ENCODE measurements around the gene BCKDHA. TPM values are rescaled to one million over a fixed set of nuclear protein-coding genes. Genes with fewer than 3 reads are reported as not detected.

Gene BCKDHA
- total RNA-seq, 1 donor from 2014 or later, result 11.7 TPM

DNA sequence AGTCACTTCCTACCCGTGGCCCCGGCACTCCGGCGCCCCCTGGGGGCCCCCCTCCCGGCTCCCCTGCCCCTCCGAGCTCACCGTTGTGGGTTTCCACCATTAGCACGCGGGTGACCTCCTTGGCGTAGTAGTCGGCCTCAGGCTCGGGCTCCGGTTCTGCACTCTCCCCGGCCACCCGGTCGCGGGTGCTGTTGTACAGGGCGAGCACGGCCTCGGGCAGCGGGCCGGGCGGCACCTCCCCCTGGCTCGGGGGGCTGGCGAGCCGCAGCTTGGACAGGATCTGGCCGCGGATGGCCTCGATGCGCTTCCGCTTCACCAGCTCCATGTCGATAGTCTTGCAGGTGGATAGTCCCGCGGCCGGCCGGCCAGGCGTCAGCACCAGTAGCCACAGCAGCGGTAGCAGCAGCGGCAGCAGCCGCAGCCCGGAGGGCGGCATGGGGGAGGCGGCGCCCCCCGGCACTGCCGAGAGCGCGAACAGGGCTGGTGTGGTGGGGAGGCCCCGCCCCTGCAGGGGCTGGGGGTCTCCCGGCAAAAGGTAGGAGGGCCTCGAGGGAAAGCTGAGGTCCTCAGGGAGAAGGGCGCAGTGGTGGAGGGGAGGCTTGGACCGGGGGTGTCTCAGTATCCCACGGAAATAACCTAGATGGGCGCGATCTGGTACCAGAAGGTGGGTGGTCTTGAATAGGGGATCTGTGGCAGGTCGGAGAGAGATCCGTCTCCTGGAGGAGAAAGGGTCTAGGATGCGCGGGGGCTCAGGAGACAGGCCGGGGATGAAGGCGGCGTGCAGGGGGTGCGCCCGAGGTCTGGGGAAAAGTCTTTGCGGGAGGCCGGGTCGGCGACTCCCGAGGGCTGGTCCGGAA, 44.8 kb upstream of the BCKDHA start:
- no peak overlapping the region for H3K27ac Mint-ChIP-seq
- peaks cover 5% of the 10 kb centered on the region for H3K36me3 Mint-ChIP-seq
- peaks cover 59% of the 10 kb centered on the region for H3K27me3 Mint-ChIP-seq
- peaks cover 20% of the 10 kb centered on the region for H3K4me1 Mint-ChIP-seq (ENCODE audit: unreplicated experiment)
- H3K9me3 Mint-ChIP-seq, result no peaks in the 10 kb centered on the region
- TF ChIP-seq, protein P1, sequence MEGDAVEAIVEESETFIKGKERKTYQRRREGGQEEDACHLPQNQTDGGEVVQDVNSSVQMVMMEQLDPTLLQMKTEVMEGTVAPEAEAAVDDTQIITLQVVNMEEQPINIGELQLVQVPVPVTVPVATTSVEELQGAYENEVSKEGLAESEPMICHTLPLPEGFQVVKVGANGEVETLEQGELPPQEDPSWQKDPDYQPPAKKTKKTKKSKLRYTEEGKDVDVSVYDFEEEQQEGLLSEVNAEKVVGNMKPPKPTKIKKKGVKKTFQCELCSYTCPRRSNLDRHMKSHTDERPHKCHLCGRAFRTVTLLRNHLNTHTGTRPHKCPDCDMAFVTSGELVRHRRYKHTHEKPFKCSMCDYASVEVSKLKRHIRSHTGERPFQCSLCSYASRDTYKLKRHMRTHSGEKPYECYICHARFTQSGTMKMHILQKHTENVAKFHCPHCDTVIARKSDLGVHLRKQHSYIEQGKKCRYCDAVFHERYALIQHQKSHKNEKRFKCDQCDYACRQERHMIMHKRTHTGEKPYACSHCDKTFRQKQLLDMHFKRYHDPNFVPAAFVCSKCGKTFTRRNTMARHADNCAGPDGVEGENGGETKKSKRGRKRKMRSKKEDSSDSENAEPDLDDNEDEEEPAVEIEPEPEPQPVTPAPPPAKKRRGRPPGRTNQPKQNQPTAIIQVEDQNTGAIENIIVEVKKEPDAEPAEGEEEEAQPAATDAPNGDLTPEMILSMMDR (conservative IDR thresholded peaks at IDR 0.05), result peak; percentile 33
- DNase-seq (ENCODE audit: extremely low spot score, unreplicated experiment), result peak; percentile 76
- H3K4me3 Mint-ChIP-seq, result peak overlapping the region; percentile 90

DNA sequence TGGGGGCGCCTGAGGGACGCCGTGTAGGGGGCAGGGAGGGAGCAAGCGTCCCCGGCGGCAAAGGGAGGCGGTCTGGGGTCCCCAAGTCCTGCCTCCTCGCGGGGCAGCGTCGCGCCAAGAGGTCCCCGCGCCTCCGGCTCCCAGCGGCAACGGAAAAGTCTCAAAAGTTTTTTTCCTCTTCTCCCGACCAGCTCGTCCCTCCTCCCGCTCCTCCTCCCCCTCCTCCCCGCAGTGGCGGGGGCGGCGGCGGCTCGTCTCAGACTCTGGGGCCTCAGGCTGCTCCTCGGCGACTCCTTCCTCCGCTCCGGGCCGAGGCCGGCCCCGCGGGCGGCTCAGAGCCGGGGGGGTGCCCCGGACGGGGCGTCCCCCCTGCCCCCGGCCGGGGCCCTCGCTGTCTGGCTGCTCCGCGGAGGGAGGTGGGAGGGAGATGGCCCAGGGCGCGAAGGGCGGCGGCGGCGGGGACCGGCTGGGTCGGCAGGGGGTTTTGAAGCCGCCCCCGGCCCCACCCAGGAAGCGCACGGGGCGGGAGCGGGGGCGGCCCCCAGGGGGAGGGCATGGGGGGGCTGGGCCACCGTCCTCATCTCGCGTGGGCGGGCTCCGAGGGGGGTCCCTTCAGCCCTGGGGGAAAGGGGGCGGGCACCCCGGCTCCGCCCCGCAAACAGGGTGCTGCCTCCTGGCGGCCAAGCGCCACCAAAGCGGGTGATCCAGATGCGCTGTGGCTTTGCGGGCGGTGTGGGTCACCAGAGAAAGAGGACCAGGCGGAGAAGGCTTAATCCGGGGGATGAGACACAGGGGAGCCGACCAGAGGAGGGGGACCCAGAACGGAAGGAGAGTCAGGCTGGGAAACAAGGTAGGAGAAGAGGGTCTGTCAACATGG, 43.9 kb upstream of the BCKDHA start, which contains the start of gene TGFB1:
TGFB1 (minus strand) TSS at position 457 of the 877 bp plus-strand sequence. CDS start 878 bp downstream, outside the sequence.
- peak within 1 kb of the TSS; percentile 90 for H3K4me3 Mint-ChIP-seq
- no peaks in the 10 kb centered on the region for H3K9me3 Mint-ChIP-seq
- TF ChIP-seq, protein P1 (conservative IDR thresholded peaks at IDR 0.05), result peak; percentile 93
- H3K36me3 Mint-ChIP-seq, result peaks cover 5% of the 10 kb centered on the region
- H3K4me1 Mint-ChIP-seq (ENCODE audit: unreplicated experiment), result peaks cover 20% of the 10 kb centered on the region
- peaks cover 55% of the 10 kb centered on the region for H3K27me3 Mint-ChIP-seq
- H3K27ac Mint-ChIP-seq, result no peak within 1 kb of the TSS
- peak; percentile 80 for DNase-seq (ENCODE audit: extremely low spot score, unreplicated experiment)

DNA sequence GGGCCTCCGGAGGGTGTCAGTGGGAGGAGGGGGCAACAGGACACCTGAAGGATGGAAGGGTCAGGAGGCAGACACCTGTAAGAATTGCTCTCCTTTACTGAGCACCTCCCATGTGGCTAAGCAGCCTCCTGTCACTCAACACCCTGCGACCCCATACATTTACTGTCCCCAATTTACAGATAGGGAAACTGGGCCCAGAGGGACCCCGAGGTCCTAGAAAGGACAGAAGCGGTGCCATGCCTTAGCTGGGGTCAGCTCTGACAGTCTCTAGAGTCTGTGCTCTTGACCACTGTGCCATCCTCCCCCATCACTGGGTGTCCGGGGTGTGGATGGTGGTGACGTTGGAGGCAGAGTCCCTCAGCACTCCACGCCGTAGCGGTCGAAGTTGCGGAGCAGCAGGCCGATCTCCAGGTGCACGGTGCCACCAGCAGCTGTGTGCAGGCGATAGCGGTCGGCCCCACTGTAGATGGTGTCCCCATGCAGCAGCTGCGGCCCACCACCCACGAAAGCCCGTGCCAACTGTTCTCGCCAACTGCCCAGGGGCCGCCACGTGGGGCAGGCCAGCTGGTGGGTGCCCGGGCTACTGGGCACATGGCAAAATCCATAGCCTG, 43.2 kb upstream of the BCKDHA start:
- H3K27me3 Mint-ChIP-seq, result peaks cover 48% of the 10 kb centered on the region
- peak overlapping the region; percentile 84 for H3K4me3 Mint-ChIP-seq
- H3K27ac Mint-ChIP-seq, result no peak overlapping the region
- peaks cover 5% of the 10 kb centered on the region for H3K36me3 Mint-ChIP-seq
- TF ChIP-seq, protein P1 (conservative IDR thresholded peaks at IDR 0.05), result peak; percentile 19
- H3K4me1 Mint-ChIP-seq (ENCODE audit: unreplicated experiment), result peaks cover 20% of the 10 kb centered on the region
- DNase-seq (ENCODE audit: extremely low spot score, unreplicated experiment), result no peak
- H3K9me3 Mint-ChIP-seq, result no peaks in the 10 kb centered on the region

DNA sequence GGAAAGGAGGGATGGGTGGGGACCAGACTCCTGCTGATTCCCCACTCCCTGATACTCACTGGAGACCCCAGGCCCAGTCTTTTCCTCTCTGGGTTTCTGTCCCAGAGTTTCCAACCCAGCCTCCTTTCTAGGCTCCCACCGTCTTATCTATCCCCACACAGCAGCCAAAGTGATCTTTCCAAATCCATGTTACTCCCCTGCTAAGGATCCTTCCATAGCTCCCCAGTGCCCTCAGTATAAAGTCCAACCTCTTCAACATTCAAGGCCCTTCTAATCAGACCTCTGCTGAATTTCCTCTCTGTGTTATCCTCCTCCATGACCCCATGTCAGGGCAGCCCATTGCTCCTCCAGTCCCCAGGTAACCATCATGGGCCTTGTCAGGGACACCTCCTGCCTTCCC, 42.6 kb upstream of the BCKDHA start:
- no peak for DNase-seq (ENCODE audit: extremely low spot score, unreplicated experiment)
- Mint-ChIP-seq H3K4me3 (peak overlapping the region; percentile 76), H3K9me3 (no peaks in the 10 kb centered on the region), H3K27ac (peak overlapping the region; percentile 32), H3K27me3 (peaks cover 42% of the 10 kb centered on the region), H3K36me3 (peaks cover 5% of the 10 kb centered on the region), H3K4me1 (ENCODE audit: unreplicated experiment) (peaks cover 20% of the 10 kb centered on the region)
- TF ChIP-seq, protein P1 (conservative IDR thresholded peaks at IDR 0.05), result no peak

DNA sequence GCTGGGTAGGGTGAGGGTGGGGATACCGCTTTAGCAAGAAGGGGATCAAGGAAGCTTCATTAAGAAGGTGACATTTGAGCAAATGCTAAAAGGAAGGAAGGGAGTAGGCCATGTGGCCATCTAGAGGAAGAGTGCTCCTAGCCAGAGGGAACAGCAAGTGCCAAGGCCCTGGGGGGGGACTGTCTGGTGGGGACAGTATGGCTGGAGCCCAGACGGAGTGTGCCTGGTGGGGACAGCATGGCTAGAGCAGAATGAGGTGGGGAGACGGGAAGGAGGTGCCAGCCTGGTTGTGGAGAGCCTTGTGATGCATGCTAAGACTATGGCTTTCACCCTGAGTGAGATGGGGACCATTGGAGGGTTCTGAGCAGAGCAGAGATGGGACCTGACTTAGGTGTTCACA, 41.8 kb upstream of the BCKDHA start:
- peaks cover 5% of the 10 kb centered on the region for H3K36me3 Mint-ChIP-seq
- no peak for DNase-seq (ENCODE audit: extremely low spot score, unreplicated experiment)
- H3K4me3 Mint-ChIP-seq, result peak overlapping the region; percentile 76
- peaks cover 35% of the 10 kb centered on the region for H3K27me3 Mint-ChIP-seq
- TF ChIP-seq, protein P1 (conservative IDR thresholded peaks at IDR 0.05), result no peak
- H3K9me3 Mint-ChIP-seq, result no peaks in the 10 kb centered on the region
- peaks cover 18% of the 10 kb centered on the region for H3K4me1 Mint-ChIP-seq (ENCODE audit: unreplicated experiment)
- H3K27ac Mint-ChIP-seq, result peak overlapping the region; percentile 32
